ENCODE measurements around the gene SORCS3.

SORCS3 gene

GRCh38 chr10:105258036-105258673, 617.1 kb downstream of the SORCS3 start:
- DNase-seq (ENCODE audit: insufficient read length, low spot score) (no peak), FAIRE-seq (no peak)
- no peak for TF ChIP-seq SPI1 (IDR thresholded peaks at IDR 0.05; ENCODE audit: low read depth, low read length)

- DNase-seq (ENCODE audit: insufficient read length, low spot score) (no peak), FAIRE-seq (no peak)
- TF ChIP-seq POLR2A (IDR thresholded peaks at IDR 0.05; ENCODE audit: low read depth, low read length) (no peak), POU2F2 (IDR thresholded peaks at IDR 0.05; ENCODE audit: low read depth, low read length) (no peak), SPI1 (IDR thresholded peaks at IDR 0.05; ENCODE audit: low read depth, low read length) (no peak), POLR2AphosphoS5 (IDR thresholded peaks at IDR 0.05; ENCODE audit: low read depth, low read length) (no peak), PAX5 (IDR thresholded peaks at IDR 0.05; ENCODE audit: insufficient read depth, low read length, severe bottlenecking) (no peak), TAF1 (IDR thresholded peaks at IDR 0.05; ENCODE audit: low read depth, low read length) (no peak)
Measured at GRCh38 chr10:105258674-105259065, 617.6 kb downstream of the SORCS3 start.

GRCh38 chr10:105259201-105259600, 618.1 kb downstream of the SORCS3 start:
- DNase-seq (ENCODE audit: insufficient read length, low spot score): no peak
- TF ChIP-seq POU2F2 (IDR thresholded peaks at IDR 0.05; ENCODE audit: low read depth, low read length) (no peak), SPI1 (IDR thresholded peaks at IDR 0.05; ENCODE audit: low read depth, low read length) (no peak), POLR2A (IDR thresholded peaks at IDR 0.05; ENCODE audit: low read depth, low read length) (no peak), TAF1 (IDR thresholded peaks at IDR 0.05; ENCODE audit: low read depth, low read length) (no peak), POLR2AphosphoS5 (IDR thresholded peaks at IDR 0.05; ENCODE audit: low read depth, low read length) (no peak), PAX5 (IDR thresholded peaks at IDR 0.05; ENCODE audit: insufficient read depth, low read length, severe bottlenecking) (no peak)
- FAIRE-seq: no peak

- DNase-seq (ENCODE audit: insufficient read length, low spot score): no peak
- no peak for TF ChIP-seq POLR2A (IDR thresholded peaks at IDR 0.05; ENCODE audit: low read depth, low read length)
- TF ChIP-seq SPI1 (IDR thresholded peaks at IDR 0.05; ENCODE audit: low read depth, low read length): no peak
- no peak for TF ChIP-seq PAX5 (IDR thresholded peaks at IDR 0.05; ENCODE audit: insufficient read depth, low read length, severe bottlenecking)
- no peak for TF ChIP-seq TAF1 (IDR thresholded peaks at IDR 0.05; ENCODE audit: low read depth, low read length)
- no peak for TF ChIP-seq POLR2AphosphoS5 (IDR thresholded peaks at IDR 0.05; ENCODE audit: low read depth, low read length)
- no peak for FAIRE-seq
Measured at GRCh38 chr10:105262666-105263065, 621.6 kb downstream of the SORCS3 start.

DNA sequence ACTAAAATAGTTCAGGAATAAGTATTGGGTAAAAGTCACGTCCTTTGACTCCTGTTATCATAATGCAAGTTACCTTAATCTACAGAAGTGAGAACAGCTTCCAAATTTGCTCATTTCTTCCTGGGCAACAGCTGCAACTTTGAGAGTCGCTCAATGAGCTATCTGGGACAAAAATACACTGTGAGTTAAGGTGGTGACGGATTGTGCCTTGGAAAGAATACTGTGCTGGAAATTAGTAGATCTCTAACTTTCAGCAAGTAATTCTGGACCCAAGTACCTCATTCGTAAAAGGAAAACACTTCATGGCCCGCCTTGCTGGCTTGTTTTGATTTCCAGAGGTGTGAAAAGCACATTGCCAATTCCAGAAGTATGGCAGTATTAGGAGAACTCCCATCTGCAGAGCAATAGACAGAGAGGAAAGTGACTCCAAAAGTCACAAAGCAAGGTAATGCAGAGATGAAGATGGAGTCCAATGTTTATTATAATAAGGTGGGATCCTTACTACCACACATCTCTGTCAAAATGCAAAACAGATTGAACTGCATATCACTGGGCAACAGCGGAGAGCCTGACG, 626.0 kb downstream of the SORCS3 start:
- TF ChIP-seq POLR2AphosphoS5 (IDR thresholded peaks at IDR 0.05; ENCODE audit: low read depth, low read length): no peak
- TF ChIP-seq TAF1 (IDR thresholded peaks at IDR 0.05; ENCODE audit: low read depth, low read length): no peak
- TF ChIP-seq POLR2A (IDR thresholded peaks at IDR 0.05; ENCODE audit: low read depth, low read length): no peak
- TF ChIP-seq SPI1 (IDR thresholded peaks at IDR 0.05; ENCODE audit: low read depth, low read length): no peak
- DNase-seq (ENCODE audit: insufficient read length, low spot score) (no peak), FAIRE-seq (no peak)

- FAIRE-seq: no peak
Measured at GRCh38 chr10:105268961-105269360, 627.9 kb downstream of the SORCS3 start.

DNA sequence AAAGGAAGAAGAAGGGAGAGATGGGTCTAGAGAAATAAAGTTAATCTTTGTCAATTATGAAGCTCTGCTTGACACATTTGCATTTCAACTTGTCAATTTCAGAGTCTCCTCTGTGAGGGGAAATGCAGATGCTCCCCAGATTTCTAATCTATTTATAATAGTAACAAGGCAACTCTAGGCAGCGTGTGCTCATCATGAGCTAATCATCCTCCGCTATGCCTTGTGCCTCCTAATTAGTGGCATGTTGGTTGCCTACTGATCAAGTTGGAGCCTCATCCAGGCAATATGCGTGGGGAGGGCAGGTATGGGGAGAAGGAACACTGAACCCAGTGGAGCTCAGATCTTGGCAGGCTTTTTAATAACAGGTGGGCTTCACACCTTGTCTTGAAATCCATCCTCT, 628.6 kb downstream of the SORCS3 start:
- no peak for FAIRE-seq
- no peak for TF ChIP-seq TAF1 (IDR thresholded peaks at IDR 0.05; ENCODE audit: low read depth, low read length)
- no peak for TF ChIP-seq POLR2AphosphoS5 (IDR thresholded peaks at IDR 0.05; ENCODE audit: low read depth, low read length)
- TF ChIP-seq PAX5 (IDR thresholded peaks at IDR 0.05; ENCODE audit: insufficient read depth, low read length, severe bottlenecking): no peak
- no peak for TF ChIP-seq POLR2A (IDR thresholded peaks at IDR 0.05; ENCODE audit: low read depth, low read length)
- TF ChIP-seq POU2F2 (IDR thresholded peaks at IDR 0.05; ENCODE audit: low read depth, low read length): no peak
- no peak for TF ChIP-seq SPI1 (IDR thresholded peaks at IDR 0.05; ENCODE audit: low read depth, low read length)
- DNase-seq (ENCODE audit: insufficient read length, low spot score): no peak

More at GRCh38 chr10:105268961-105269360, 627.9 kb downstream of the SORCS3 start:
- TF ChIP-seq SPI1 (IDR thresholded peaks at IDR 0.05; ENCODE audit: low read depth, low read length) (no peak), POLR2A (IDR thresholded peaks at IDR 0.05; ENCODE audit: low read depth, low read length) (no peak), PAX5 (IDR thresholded peaks at IDR 0.05; ENCODE audit: insufficient read depth, low read length, severe bottlenecking) (no peak), TAF1 (IDR thresholded peaks at IDR 0.05; ENCODE audit: low read depth, low read length) (no peak), POU2F2 (IDR thresholded peaks at IDR 0.05; ENCODE audit: low read depth, low read length) (no peak), POLR2AphosphoS5 (IDR thresholded peaks at IDR 0.05; ENCODE audit: low read depth, low read length) (no peak)
- no peak for DNase-seq (ENCODE audit: insufficient read length, low spot score)

GRCh38 chr10:105274556-105275070, 633.5 kb downstream of the SORCS3 start:
- DNase-seq (ENCODE audit: insufficient read length, low spot score) (no peak), FAIRE-seq (no peak)
- TF ChIP-seq TAF1 (IDR thresholded peaks at IDR 0.05; ENCODE audit: low read depth, low read length) (no peak), POLR2AphosphoS5 (IDR thresholded peaks at IDR 0.05; ENCODE audit: low read depth, low read length) (no peak), POU2F2 (IDR thresholded peaks at IDR 0.05; ENCODE audit: low read depth, low read length) (no peak), PAX5 (IDR thresholded peaks at IDR 0.05; ENCODE audit: insufficient read depth, low read length, severe bottlenecking) (no peak), POLR2A (IDR thresholded peaks at IDR 0.05; ENCODE audit: low read depth, low read length) (no peak), SPI1 (IDR thresholded peaks at IDR 0.05; ENCODE audit: low read depth, low read length) (no peak)

- FAIRE-seq (no peak), DNase-seq (ENCODE audit: insufficient read length, low spot score) (no peak)
Measured at GRCh38 chr10:105278439-105278838, 637.3 kb downstream of the SORCS3 start.

GRCh38 chr10:105279101-105279500, 638.0 kb downstream of the SORCS3 start:
- DNase-seq (ENCODE audit: insufficient read length, low spot score) (no peak), FAIRE-seq (no peak)
- no peak for TF ChIP-seq SPI1 (IDR thresholded peaks at IDR 0.05; ENCODE audit: low read depth, low read length)
- TF ChIP-seq POLR2A (IDR thresholded peaks at IDR 0.05; ENCODE audit: low read depth, low read length): no peak
- no peak for TF ChIP-seq PAX5 (IDR thresholded peaks at IDR 0.05; ENCODE audit: insufficient read depth, low read length, severe bottlenecking)
- TF ChIP-seq TAF1 (IDR thresholded peaks at IDR 0.05; ENCODE audit: low read depth, low read length): no peak
- TF ChIP-seq POU2F2 (IDR thresholded peaks at IDR 0.05; ENCODE audit: low read depth, low read length): no peak
- TF ChIP-seq POLR2AphosphoS5 (IDR thresholded peaks at IDR 0.05; ENCODE audit: low read depth, low read length): no peak

More at GRCh38 chr10:105278439-105278838, 637.3 kb downstream of the SORCS3 start:
- TF ChIP-seq POLR2AphosphoS5 (IDR thresholded peaks at IDR 0.05; ENCODE audit: low read depth, low read length) (no peak), POLR2A (IDR thresholded peaks at IDR 0.05; ENCODE audit: low read depth, low read length) (no peak), SPI1 (IDR thresholded peaks at IDR 0.05; ENCODE audit: low read depth, low read length) (no peak), TAF1 (IDR thresholded peaks at IDR 0.05; ENCODE audit: low read depth, low read length) (no peak), POU2F2 (IDR thresholded peaks at IDR 0.05; ENCODE audit: low read depth, low read length) (no peak), PAX5 (IDR thresholded peaks at IDR 0.05; ENCODE audit: insufficient read depth, low read length, severe bottlenecking) (no peak)
